Cardiac muscle cell (in vitro differentiated cells and primary cell): ENCODE results near the gene FBXL14. TPM values are rescaled to one million over a fixed set of nuclear protein-coding genes. Genes with fewer than 3 reads are reported as not detected.

Experiments
- DNase-seq, 2 donors: peaks; one replicate each; pipeline versions ENCODE4 v3.0.0 to v3.0.0-alpha.2; 2010 to 2017; ENCODE audit warnings: low read depth in 1 of 2, low spot score in 1 of 2
- H3K27ac ChIP-seq: fragments of 200-600 bp; sonication (generic); 2 replicates; pipeline ENCODE4 v1.5.1; 2016
- H3K27me3 ChIP-seq: fragments of 200-600 bp; sonication (generic); 2 replicates; pipeline ENCODE4 v1.6.0; 2016; ENCODE audit warnings: control low read depth
- H3K36me3 ChIP-seq: fragments of 200-600 bp; sonication (generic); 2 replicates; pipeline ENCODE4 v1.5.1; 2016; ENCODE audit warnings: control low read depth
- H3K4me1 ChIP-seq: fragments of 200-600 bp; sonication (generic); 2 replicates; pipeline ENCODE4 v1.8.1; 2017; ENCODE audit warnings: low read depth, mild to moderate bottlenecking, mixed run types
- H3K4me3 ChIP-seq: fragments of 200-600 bp; sonication (generic); 2 replicates; pipeline ENCODE4 v1.5.1; 2016; ENCODE audit warnings: mild to moderate bottlenecking
- H3K9me3 ChIP-seq: fragments of 200-600 bp; sonication (generic); 2 replicates; pipeline ENCODE4 v1.5.1; 2017; ENCODE audit warnings: low read depth, mild to moderate bottlenecking, control low read depth
- polyA plus RNA-seq: library from polyadenylated mRNA; unstranded; fragments of >200 nt; fragmentation: Nextera tagmentation; extraction: Ambion mirVana; gene quantifications from 2 replicates; pipeline ENCODE4 v1.2.1, GENCODE V29; 2016
- total RNA-seq: library from RNA; depleted of rRNA; stranded (reverse); fragments of >200 nt; gene quantifications from 2 replicates; pipeline ENCODE4 v1.2.3, GENCODE V29; 2016
- TF ChIP-seq, protein P1 (sequence below): IDR thresholded peaks from 2 replicates; pipeline ENCODE4 v1.5.1; 2012; ENCODE audit warnings: low read depth, mild to moderate bottlenecking, low read length

FBXL14 gene
- total and polyA plus RNA-seq, 2 experiments from 2014 or later, result 17.8 to 27.8 TPM

DNA sequence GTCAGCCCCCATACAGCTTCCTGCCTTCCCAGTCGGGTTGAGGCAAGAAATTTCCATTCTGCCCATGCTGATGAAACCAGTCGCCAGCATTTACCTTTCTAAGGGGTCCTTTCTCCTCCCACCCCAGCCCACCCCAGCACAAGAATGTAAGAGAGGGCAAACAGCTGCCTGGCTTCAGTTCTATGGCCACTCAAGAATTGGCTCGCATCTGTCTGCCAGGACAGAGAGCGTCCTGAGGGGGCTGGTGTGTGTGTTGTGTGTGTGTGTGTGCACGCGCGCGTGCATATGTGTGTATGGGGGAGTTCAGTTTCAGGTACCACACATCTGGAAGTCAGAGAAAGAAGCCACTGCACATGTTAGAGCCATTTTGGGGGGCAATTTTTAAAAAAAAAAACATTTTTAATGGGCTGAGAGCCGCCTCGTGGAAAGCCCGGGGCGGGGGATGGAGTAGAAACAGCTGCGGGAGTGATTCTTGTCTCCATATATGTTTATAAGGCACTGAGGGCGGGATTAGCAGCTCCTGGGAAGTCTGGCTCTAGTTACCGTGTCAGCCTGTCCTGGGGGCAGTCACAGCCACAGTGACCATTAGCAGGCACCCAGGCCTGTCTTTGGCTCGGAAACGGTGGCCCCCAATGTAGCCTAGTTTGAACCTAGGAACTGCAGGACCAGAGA is 34.4 kb upstream of the FBXL14 start, which contains the start of gene WNT5B:
Gene WNT5B, plus strand, starts transcription at position 566 of the 672 bp plus-strand sequence. CDS start 2,124 bp downstream, outside the sequence.
- H3K27me3 ChIP-seq, result peaks cover 9% of the 10 kb centered on the region
- H3K36me3 ChIP-seq, result no peaks in the 10 kb centered on the region
- H3K4me3 ChIP-seq, result peak within 1 kb of the TSS; percentile 26
- H3K9me3 ChIP-seq, result no peaks in the 10 kb centered on the region
- H3K4me1 ChIP-seq, result peaks cover 34% of the 10 kb centered on the region
- peak in 1 of 2 donors; percentile 55 for DNase-seq
- no peak within 1 kb of the TSS for H3K27ac ChIP-seq
- TF ChIP-seq, protein P1, sequence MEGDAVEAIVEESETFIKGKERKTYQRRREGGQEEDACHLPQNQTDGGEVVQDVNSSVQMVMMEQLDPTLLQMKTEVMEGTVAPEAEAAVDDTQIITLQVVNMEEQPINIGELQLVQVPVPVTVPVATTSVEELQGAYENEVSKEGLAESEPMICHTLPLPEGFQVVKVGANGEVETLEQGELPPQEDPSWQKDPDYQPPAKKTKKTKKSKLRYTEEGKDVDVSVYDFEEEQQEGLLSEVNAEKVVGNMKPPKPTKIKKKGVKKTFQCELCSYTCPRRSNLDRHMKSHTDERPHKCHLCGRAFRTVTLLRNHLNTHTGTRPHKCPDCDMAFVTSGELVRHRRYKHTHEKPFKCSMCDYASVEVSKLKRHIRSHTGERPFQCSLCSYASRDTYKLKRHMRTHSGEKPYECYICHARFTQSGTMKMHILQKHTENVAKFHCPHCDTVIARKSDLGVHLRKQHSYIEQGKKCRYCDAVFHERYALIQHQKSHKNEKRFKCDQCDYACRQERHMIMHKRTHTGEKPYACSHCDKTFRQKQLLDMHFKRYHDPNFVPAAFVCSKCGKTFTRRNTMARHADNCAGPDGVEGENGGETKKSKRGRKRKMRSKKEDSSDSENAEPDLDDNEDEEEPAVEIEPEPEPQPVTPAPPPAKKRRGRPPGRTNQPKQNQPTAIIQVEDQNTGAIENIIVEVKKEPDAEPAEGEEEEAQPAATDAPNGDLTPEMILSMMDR, result no peak

DNA sequence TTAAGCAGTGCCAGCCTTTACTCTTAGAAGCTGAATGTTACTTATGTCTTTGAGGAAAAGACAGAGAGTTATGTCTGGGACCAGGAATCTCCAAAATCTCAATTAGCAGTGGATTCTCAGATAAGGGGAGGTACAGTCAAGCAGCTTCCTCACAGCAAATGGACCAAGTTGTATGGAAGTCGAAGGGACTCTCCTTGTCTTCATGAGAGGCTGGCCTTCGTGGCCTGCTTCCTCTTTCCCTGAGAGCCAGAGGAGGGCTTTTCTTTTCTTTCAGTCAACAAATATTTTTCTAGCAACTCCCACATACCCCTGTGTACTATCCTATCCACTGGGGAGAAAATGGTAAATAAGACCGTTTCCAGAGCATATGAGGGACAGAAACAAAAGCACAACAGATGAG is 28.0 kb upstream of the FBXL14 start:
- Histone ChIP-seq H3K4me3 (no peak overlapping the region), H3K36me3 (no peaks in the 10 kb centered on the region), H3K4me1 (no peaks in the 10 kb centered on the region), H3K27ac (no peak overlapping the region), H3K9me3 (no peaks in the 10 kb centered on the region), H3K27me3 (no peaks in the 10 kb centered on the region)
- TF ChIP-seq, protein P1, result no peak
- DNase-seq, result no peak

DNA sequence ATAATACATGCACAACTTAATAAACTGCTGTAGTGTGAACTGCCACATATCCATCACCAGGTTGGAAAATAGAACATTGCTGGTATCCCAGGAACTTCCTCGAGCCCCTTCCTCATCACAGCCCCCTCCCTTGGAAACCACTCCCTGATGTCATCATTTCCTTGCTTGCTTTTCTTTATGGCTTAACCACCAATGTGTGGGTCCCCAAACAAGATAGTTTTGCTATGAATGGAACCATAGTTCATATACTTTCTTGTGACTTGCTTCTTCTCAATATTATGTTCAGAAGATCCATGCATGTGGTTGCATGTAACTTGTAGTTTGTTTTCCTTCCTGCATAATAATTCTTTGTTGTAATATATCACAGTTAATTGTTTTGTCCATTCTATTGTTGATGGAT is 25.7 kb upstream of the FBXL14 start:
- H3K9me3 ChIP-seq, result no peaks in the 10 kb centered on the region
- TF ChIP-seq, protein P1, result no peak
- DNase-seq, result no peak
- no peaks in the 10 kb centered on the region for H3K27me3 ChIP-seq
- no peak overlapping the region for H3K4me3 ChIP-seq
- no peak overlapping the region for H3K27ac ChIP-seq
- no peaks in the 10 kb centered on the region for H3K4me1 ChIP-seq
- H3K36me3 ChIP-seq, result no peaks in the 10 kb centered on the region

DNA sequence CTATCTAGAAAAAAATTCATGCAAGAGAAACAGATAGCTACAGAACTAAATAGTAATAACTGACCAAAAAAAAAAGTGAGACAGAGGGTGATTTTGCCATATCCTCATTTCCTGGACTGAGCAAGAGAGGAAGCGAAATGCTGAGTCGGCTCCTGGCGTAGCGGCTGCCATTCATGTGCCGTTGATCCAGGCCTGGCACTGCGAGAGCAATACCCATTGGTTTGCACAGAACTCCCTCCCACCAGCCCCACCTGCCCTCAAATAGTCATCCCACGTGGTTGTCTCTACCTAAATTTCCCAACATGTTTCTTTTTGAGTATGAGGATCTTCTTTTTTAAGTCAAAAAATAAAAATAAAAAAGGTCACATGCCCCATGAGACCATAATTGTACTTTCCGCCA is 25.2 kb upstream of the FBXL14 start:
- no peaks in the 10 kb centered on the region for H3K9me3 ChIP-seq
- no peaks in the 10 kb centered on the region for H3K36me3 ChIP-seq
- H3K4me1 ChIP-seq, result no peaks in the 10 kb centered on the region
- no peak overlapping the region for H3K4me3 ChIP-seq
- H3K27ac ChIP-seq, result no peak overlapping the region
- TF ChIP-seq, protein P1, result no peak
- H3K27me3 ChIP-seq, result no peaks in the 10 kb centered on the region
- peak in 1 of 2 donors; percentile 33 for DNase-seq

DNA sequence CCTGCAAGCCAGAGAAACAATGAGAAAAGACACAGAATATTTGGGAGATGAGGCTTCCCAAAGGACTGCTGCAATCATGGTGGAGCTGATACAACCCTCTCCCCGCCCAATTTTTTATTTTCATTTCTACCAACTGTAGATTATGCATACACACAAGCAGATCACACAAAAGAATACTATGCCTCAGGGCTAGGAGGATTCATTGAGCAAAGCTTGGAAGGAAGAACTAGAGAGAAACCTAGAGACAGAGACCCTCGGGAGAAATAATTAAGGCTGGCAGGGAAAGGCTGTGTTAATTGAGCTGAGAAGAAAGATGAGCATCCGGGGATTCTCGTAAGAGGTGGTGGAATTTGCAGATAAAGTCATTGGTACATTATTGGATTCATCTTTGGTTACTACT is 24.8 kb upstream of the FBXL14 start:
- no peak overlapping the region for H3K27ac ChIP-seq
- H3K9me3 ChIP-seq, result no peaks in the 10 kb centered on the region
- H3K4me1 ChIP-seq, result no peaks in the 10 kb centered on the region

More for the DNA sequence above, 24.8 kb upstream of the FBXL14 start:
- DNase-seq, result no peak
- no peaks in the 10 kb centered on the region for H3K27me3 ChIP-seq
- no peaks in the 10 kb centered on the region for H3K36me3 ChIP-seq
- H3K4me3 ChIP-seq, result no peak overlapping the region
- TF ChIP-seq, protein P1, result no peak
